K562 (cell line): Measurements from ENCODE around the gene KCNJ10. TPM values are rescaled to one million over a fixed set of nuclear protein-coding genes. Genes with fewer than 3 reads are reported as not detected.

Experiments used
- ATAC-seq: fragments of 200-7000 bp; cut with Tn5 transposase; 3 replicates; pipeline ENCODE4 v1.9.1; 2020; ENCODE audit warnings: moderate library complexity
- BruUV-seq: library from RNA; stranded (reverse); fragments of 400-500 nt; replicated peaks from 2 replicates; lab custom pipeline; 2021; lab: Mats Ljungman, UMichigan
- CTCF ChIA-PET: fragments of 300-600 bp; formaldehyde crosslinking; extraction: SDS; loops from one replicate; lab custom pipeline; 2021; ENCODE audit warnings: low intra/inter-chr PET ratio; lab: Yijun Ruan, JAX
- POLR2A ChIA-PET: fragments of 300-600, 350-650 bp; sonication (Branson Sonifier 250); formaldehyde crosslinking; extraction: SDS; loops from one replicate; lab custom pipeline; 2021; ENCODE audit warnings: antibody characterized with exemption, inconsistent platforms; lab: Yijun Ruan, JAX
- DNase-seq, 4 experiments: peaks; one replicate each; pipeline versions ENCODE4 v3.0.0 to v3.0.0-alpha.2; 2011 to 2018; ENCODE audit warnings: low spot score in 3 of 4, mixed read lengths in 3 of 4; ENCODE audit errors: extremely low read depth in 1 of 4
- FAIRE-seq: peaks from 2 replicates; lab custom pipeline; 2011; peaks lifted over from hg19 to GRCh38; lab: Jason Lieb, UNC
- H2AFZ ChIP-seq: 2 replicates; pipeline ENCODE4 v1.6.0; 2011; ENCODE audit warnings: low read depth, low read length, control low read depth, inconsistent platforms
- H3K27ac ChIP-seq: fragments of 200-600 bp; 3 replicates; pipeline ENCODE4 v1.8.0; 2011; ENCODE audit warnings: low read depth, mild to moderate bottlenecking, control low read depth, inconsistent platforms, low read length, moderate library complexity, mixed read lengths; ENCODE audit errors: extremely low read depth
- H3K27me3 ChIP-seq, 2 experiments: fragments of 300-600 bp in 1 of 2; 2 replicates in 1 of 2; 3 replicates in 1 of 2; pipeline versions ENCODE4 v1.6.0 to v1.8.0; 2011; ENCODE audit warnings: inconsistent platforms in 2 of 2, low read length in 2 of 2, mild to moderate bottlenecking in 1 of 2, mixed read lengths in 1 of 2, moderate library complexity in 1 of 2; ENCODE audit not compliant: control insufficient read depth in 2 of 2, insufficient read depth in 2 of 2
- H3K36me3 ChIP-seq: fragments of 300-600 bp; 3 replicates; pipeline ENCODE4 v1.8.0; 2011; ENCODE audit warnings: mild to moderate bottlenecking, low read length, inconsistent platforms; ENCODE audit not compliant: control insufficient read depth, insufficient read depth
- H3K4me1 ChIP-seq, 2 experiments: fragments of 200-600 bp in 1 of 2; replicated peaks in 1 of 2; 2 replicates in 1 of 2; 3 replicates in 1 of 2; pipeline versions ENCODE4 v1.5.1 to v1.8.0; 2011; ENCODE audit warnings: inconsistent platforms in 2 of 2, low read length in 2 of 2, mild to moderate bottlenecking in 1 of 2, mixed read lengths in 1 of 2, moderate library complexity in 1 of 2; ENCODE audit not compliant: control insufficient read depth in 2 of 2, insufficient read depth in 2 of 2
- H3K4me2 ChIP-seq: 2 replicates; pipeline ENCODE4 v1.6.1; 2011; ENCODE audit warnings: low read length, control low read depth, inconsistent platforms, mixed read lengths; ENCODE audit not compliant: insufficient read depth
- H3K4me3 ChIP-seq: fragments of 200-600 bp; sonication (generic), shearing (Covaris generic); 2 replicates; pipeline ENCODE4 v1.5.1; 2016; ENCODE audit warnings: control low read depth, inconsistent platforms
- H3K79me2 ChIP-seq: fragments of 200-600 bp; 3 replicates; pipeline ENCODE4 v1.8.0; 2011; ENCODE audit warnings: low read length, inconsistent platforms; ENCODE audit not compliant: control insufficient read depth, insufficient read depth
- H3K9ac ChIP-seq, 2 experiments: 2 replicates each; pipeline versions ENCODE4 v1.6.0 to v1.6.1; 2011; ENCODE audit warnings: low read depth in 2 of 2, low read length in 2 of 2, control low read depth in 1 of 2, inconsistent platforms in 1 of 2, mild to moderate bottlenecking in 1 of 2, mixed read lengths in 1 of 2; ENCODE audit not compliant: insufficient read depth in 1 of 2
- H3K9me1 ChIP-seq: one replicate; pipeline ENCODE4 v1.6.0; 2011; ENCODE audit warnings: inconsistent platforms, mild to moderate bottlenecking, low read length, moderate library complexity; ENCODE audit not compliant: control insufficient read depth, insufficient read depth
- H3K9me3 ChIP-seq: replicated peaks from 2 replicates; pipeline ENCODE4 v1.5.1; 2011; ENCODE audit warnings: low read depth, low read length, inconsistent platforms; ENCODE audit not compliant: control insufficient read depth, insufficient read depth
- H4K20me1 ChIP-seq: replicated peaks from 2 replicates; pipeline ENCODE4 v1.6.1; 2011; ENCODE audit warnings: low read length, inconsistent platforms, mixed read lengths; ENCODE audit not compliant: control insufficient read depth, insufficient read depth
- C11orf30 ChIP-seq: fragments of 450-650 bp; IDR thresholded peaks from 2 replicates; pipeline ENCODE4 v1.6.1; 2016; ENCODE audit warnings: low read depth, mild to moderate bottlenecking
- CBX5 ChIP-seq: IDR thresholded peaks from 2 replicates; pipeline ENCODE4 v1.6.1; 2014; ENCODE audit warnings: low read depth, borderline replicate concordance
- HNRNPH1 ChIP-seq: fragments of 200-400 bp; formaldehyde crosslinking; optimal IDR thresholded peaks from 2 replicates; pipeline ENCODE3; 2017; ENCODE audit warnings: low read depth, mild to moderate bottlenecking, low read length, moderate library complexity
- MAFF ChIP-seq: IDR thresholded peaks from 2 replicates; pipeline ENCODE4 v1.6.1; 2012; ENCODE audit warnings: low read length, improper control_type of control experiment
- MAFK ChIP-seq: IDR thresholded peaks from 2 replicates; pipeline ENCODE4 v1.6.1; 2011; ENCODE audit warnings: low read length, improper control_type of control experiment
- NFE2 ChIP-seq: IDR thresholded peaks from 2 replicates; pipeline ENCODE4 v1.6.1; 2014; ENCODE audit warnings: antibody characterized with exemption, low read depth
- PTTG1 ChIP-seq: fragments of 450-650 bp; IDR thresholded peaks from 2 replicates; pipeline ENCODE4 v1.6.1; 2016; ENCODE audit warnings: low read depth, mild to moderate bottlenecking, missing genetic modification characterization, missing compliant biosample characterization
- TCF15 ChIP-seq: fragments of 250-450 bp; sonication (Bioruptor Pico); IDR thresholded peaks from 2 replicates; pipeline ENCODE4 v1.8.0; 2022; ENCODE audit warnings: moderate library complexity, mild to moderate bottlenecking, inconsistent platforms
- TCFL5 ChIP-seq: fragments of 250-450 bp; sonication (Bioruptor Pico); conservative IDR thresholded peaks from 2 replicates; pipeline ENCODE4 v1.6.1; 2021; ENCODE audit warnings: mild to moderate bottlenecking, moderate library complexity, matching md5 sums
- THRA ChIP-seq: fragments of 450-650 bp; IDR thresholded peaks from 2 replicates; pipeline ENCODE4 v1.6.1; 2017; ENCODE audit warnings: mild to moderate bottlenecking, moderate library complexity
- TRIM25 ChIP-seq: fragments of 450-650 bp; IDR thresholded peaks from 2 replicates; pipeline ENCODE4 v1.7.0; 2016; ENCODE audit warnings: borderline replicate concordance
- ZNF24 ChIP-seq: fragments of 450-650 bp; IDR thresholded peaks from 2 replicates; pipeline ENCODE4 v1.6.1; 2016
- ZNF449 ChIP-seq: fragments of 250-450 bp; sonication (Bioruptor Pico); IDR thresholded peaks from 2 replicates; pipeline ENCODE4 v1.8.0; 2022; ENCODE audit warnings: moderate library complexity, mild to moderate bottlenecking, inconsistent platforms
- ZNF77 ChIP-seq: fragments of 250-450 bp; sonication (Bioruptor Pico); IDR thresholded peaks from 2 replicates; pipeline ENCODE4 v1.5.0; 2020
- ZNF79 ChIP-seq: fragments of 250-450 bp; sonication (Bioruptor Pico); IDR thresholded peaks from 2 replicates; pipeline ENCODE4 v1.4.0; 2020; ENCODE audit warnings: low read depth, mild to moderate bottlenecking, moderate library complexity
- WGBS: fragments of 100-300 bp; shearing (Covaris generic); methylation state at CpG from one replicate; pipeline ENCODE4 v1.1.6; 2016; ENCODE audit warnings: low coverage, mixed read lengths; ENCODE audit not compliant: insufficient coverage; ENCODE audit errors: missing lambda C conversion rate; 5-methylcytosine and 5-hydroxymethylcytosine counted together
- in situ Hi-C: fragments of 300-500 bp; cut with MboI; formaldehyde crosslinking; loops from 4 replicates; pipeline ENCODE4 v1.15.0; 2018; ENCODE audit warnings: inconsistent platforms, mixed read lengths
- intact Hi-C: fragments of 100-400 bp; cut with micrococcal nuclease; formaldehyde crosslinking; loops from 2 replicates; pipeline ENCODE4 v1.14.2; 2022
- polyA plus RNA-seq, 8 experiments: library from polyadenylated mRNA; depleted of rRNA in 4 of 8; stranded (reverse) in 5 of 8; unstranded in 3 of 8; fragments of >200 nt; fragmentation: Nextera tagmentation in 2 of 8; fragmentation: Illumina TruSeq in 1 of 8; extraction: Ambion mirVana in 2 of 8; extraction: Trizol in 1 of 8; gene quantifications; 2 replicates each; pipeline versions ENCODE4 v1.2.1 to v1.2.3, GENCODE V29; 2011 to 2014; ENCODE audit warnings: inconsistent platforms in 1 of 8, missing spikeins in 1 of 8
- total RNA-seq, 7 experiments: library from RNA; depleted of rRNA in 6 of 7; stranded (reverse); fragments of >200 nt in 6 of 7; fragmentation: Illumina TruSeq in 2 of 7; extraction: Trizol in 2 of 7; gene quantifications; 2 replicates each; pipeline versions ENCODE4 v1.2.1 to v1.2.3, GENCODE V29; 2011 to 2021; ENCODE audit warnings: low replicate concordance in 1 of 7
- TF ChIP-seq, protein P1 (sequence below): fragments of 250-450 bp; sonication (Bioruptor Pico); IDR thresholded peaks from 2 replicates; pipeline ENCODE4 v1.5.0; 2021

The KCNJ10 gene
- total and polyA plus RNA-seq, 9 of the 15 experiments (the other 6 are each of a cell fraction or from before 2014, with no cell fraction given): 0.06 to 0.11 TPM; not detected in 7

DNA sequence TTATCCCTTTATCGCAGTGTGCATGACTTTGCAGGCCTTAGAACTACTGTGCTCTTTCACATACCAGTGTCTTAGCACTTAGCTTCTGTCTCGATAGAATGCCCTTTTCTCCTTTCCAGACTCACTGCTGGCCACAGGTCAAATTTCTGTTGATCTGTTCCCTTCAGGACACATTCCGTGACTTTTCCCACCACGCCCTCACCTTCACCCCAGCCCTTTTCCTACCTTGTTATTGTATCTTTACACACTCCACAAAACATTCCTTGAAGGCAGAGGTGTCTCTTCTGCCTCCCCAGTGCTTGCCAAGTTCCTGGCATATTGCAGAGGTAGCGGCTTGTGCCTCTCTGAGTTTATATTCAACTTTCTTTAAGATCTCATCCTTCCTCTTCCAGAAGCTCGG, 120.8 kb downstream of the KCNJ10 start:
- WGBS: 20% methylated on average over 6 of the region's 6 CpGs
- Histone ChIP-seq H3K4me2 (no peak overlapping the region), H2AFZ (peak overlapping the region; percentile 2; the same call in 1 of the 2 replicates), H3K4me1 (peaks cover 10 to 13% of the 10 kb centered on the region in 2 experiments), H3K9ac (peak overlapping the region in 1 of 2 experiments; percentile 68; a peak in 1 of 4 replicates), H3K9me1 (no peaks in the 10 kb centered on the region), H3K36me3 (no peaks in the 10 kb centered on the region), H3K27ac (no peak overlapping the region), H3K4me3 (no peak overlapping the region), H3K9me3 (no peaks in the 10 kb centered on the region), H4K20me1 (no peaks in the 10 kb centered on the region), H3K79me2 (no peaks in the 10 kb centered on the region), H3K27me3 (peaks cover 0 to 21% of the 10 kb centered on the region in 2 experiments; a peak in 3 of 5 replicates)
- intact Hi-C loops: loop anchor here (5.0 kb wide), 1 partner anchor 167 kb away; the partner anchor contains the start of gene DUSP23
- BruUV-seq: no TSS peak
- ATAC-seq (no peak), FAIRE-seq (peak; percentile 42), DNase-seq (peak in 1 of 4 experiments; percentile 16)
- TF ChIP-seq ZNF79 (CRISPR knock-in tag) (no peak), NFE2 (peak; percentile 38; the same call in 1 of the 2 replicates), CBX5 (no peak), ZNF24 (no peak), HNRNPH1 (no peak), MAFK (peak; percentile 21; the same call in 1 of the 2 replicates), MAFF (peak; percentile 40; the same call in 1 of the 2 replicates), THRA (no peak), TCFL5 (CRISPR knock-in tag) (no peak), C11orf30 (peak; percentile 30; the same call in 1 of the 2 replicates), ZNF77 (no peak), TRIM25 (no peak), ZNF449 (CRISPR knock-in tag) (no peak), PTTG1 (no peak), TCF15 (CRISPR knock-in tag) (no peak)
- TF ChIP-seq, protein P1, sequence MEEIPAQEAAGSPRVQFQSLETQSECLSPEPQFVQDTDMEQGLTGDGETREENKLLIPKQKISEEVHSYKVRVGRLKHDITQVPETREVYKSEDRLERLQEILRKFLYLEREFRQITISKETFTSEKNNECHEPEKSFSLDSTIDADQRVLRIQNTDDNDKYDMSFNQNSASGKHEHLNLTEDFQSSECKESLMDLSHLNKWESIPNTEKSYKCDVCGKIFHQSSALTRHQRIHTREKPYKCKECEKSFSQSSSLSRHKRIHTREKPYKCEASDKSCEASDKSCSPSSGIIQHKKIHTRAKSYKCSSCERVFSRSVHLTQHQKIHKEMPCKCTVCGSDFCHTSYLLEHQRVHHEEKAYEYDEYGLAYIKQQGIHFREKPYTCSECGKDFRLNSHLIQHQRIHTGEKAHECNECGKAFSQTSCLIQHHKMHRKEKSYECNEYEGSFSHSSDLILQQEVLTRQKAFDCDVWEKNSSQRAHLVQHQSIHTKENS (CRISPR knock-in tag): no peak
- in situ Hi-C loops: no loop called here
- CTCF ChIA-PET: no interaction called here
- POLR2A ChIA-PET: no interaction called here
